SK-N-SH (cell line): ENCODE data around the gene C9orf43. TPM values are rescaled to one million over a fixed set of nuclear protein-coding genes. Genes with fewer than 3 reads are reported as not detected.

Experiments used
- CTCF ChIA-PET: fragments of 300-600, 350-600 bp; formaldehyde crosslinking; extraction: SDS; loops from one replicate; lab custom pipeline; 2021; lab: Yijun Ruan, JAX
- POLR2A ChIA-PET: fragments of 350-600 bp; sonication (Branson Sonifier 250); formaldehyde crosslinking; extraction: SDS; loops from one replicate; lab custom pipeline; 2020; ENCODE audit warnings: antibody characterized with exemption, inconsistent platforms; lab: Yijun Ruan, JAX
- DNase-seq: peaks from one replicate; pipeline ENCODE4 v3.0.0; 2012
- H2AFZ ChIP-seq: fragments of 200-600 bp; sonication (generic); 2 replicates; pipeline ENCODE4 v1.8.1; 2016; ENCODE audit warnings: antibody characterized with exemption, mild to moderate bottlenecking, low read depth
- H3F3A ChIP-seq: fragments of 200-600 bp; sonication (generic); replicated peaks from 2 replicates; pipeline ENCODE3; 2016; ENCODE audit warnings: antibody characterized with exemption, mild to moderate bottlenecking; ENCODE audit not compliant: insufficient read depth
- H3K27ac ChIP-seq, 2 experiments: fragments of 200-500 bp in 1 of 2; fragments of 200-600 bp in 1 of 2; sonication (Bioruptor generic) in 1 of 2; sonication (generic), shearing (Covaris generic) in 1 of 2; 2 replicates each; pipeline versions ENCODE4 v1.5.1 to v1.6.1; 2014 to 2016; ENCODE audit warnings: low read depth in 2 of 2, inconsistent platforms in 1 of 2, low read length in 1 of 2, mild to moderate bottlenecking in 1 of 2, mixed read lengths in 1 of 2
- H3K27me3 ChIP-seq: fragments of 200-600 bp; sonication (generic), shearing (Covaris generic); 2 replicates; pipeline ENCODE4 v1.6.1; 2016; ENCODE audit warnings: mixed run types; ENCODE audit not compliant: insufficient read depth
- H3K36me3 ChIP-seq, 2 experiments: fragments of 200-500 bp in 1 of 2; fragments of 200-600 bp in 1 of 2; sonication (Bioruptor generic) in 1 of 2; sonication (generic) in 1 of 2; replicated peaks in 1 of 2; 2 replicates each; pipeline versions ENCODE3 to v1.5.1; 2014 to 2016; ENCODE audit warnings: low read length in 1 of 2, mild to moderate bottlenecking in 1 of 2; ENCODE audit not compliant: insufficient read depth in 2 of 2, control insufficient read depth in 1 of 2
- H3K4me1 ChIP-seq, 2 experiments: fragments of 200-500 bp in 1 of 2; fragments of 200-600 bp in 1 of 2; sonication (Bioruptor generic) in 1 of 2; sonication (generic), shearing (Covaris generic) in 1 of 2; 2 replicates each; pipeline versions ENCODE4 v1.5.1 to v1.6.1; 2014 to 2016; ENCODE audit warnings: low read depth in 1 of 2, low read length in 1 of 2, mixed run types in 1 of 2; ENCODE audit not compliant: insufficient read depth in 2 of 2, control insufficient read depth in 1 of 2
- H3K4me2 ChIP-seq: fragments of 200-600 bp; sonication (generic), shearing (Covaris generic); 2 replicates; pipeline ENCODE4 v1.6.1; 2017; ENCODE audit warnings: mixed run types
- H3K4me3 ChIP-seq, 2 experiments: fragments of 200-500 bp in 1 of 2; fragments of 200-600 bp in 1 of 2; sonication (Bioruptor generic) in 1 of 2; sonication (generic), shearing (Covaris generic) in 1 of 2; 2 replicates each; pipeline versions ENCODE4 v1.5.1 to v1.8.1; 2014 to 2016; ENCODE audit warnings: low read depth in 2 of 2, inconsistent platforms in 1 of 2, low read length in 1 of 2, mild to moderate bottlenecking in 1 of 2, mixed read lengths in 1 of 2, moderate library complexity in 1 of 2
- H3K79me2 ChIP-seq: fragments of 200-600 bp; sonication (generic); 2 replicates; pipeline ENCODE4 v1.8.1; 2017; ENCODE audit warnings: mild to moderate bottlenecking; ENCODE audit not compliant: insufficient read depth
- H3K9ac ChIP-seq: fragments of 200-600 bp; sonication (generic); 2 replicates; pipeline ENCODE4 v1.6.1; 2017; ENCODE audit warnings: mixed run types
- H3K9me2 ChIP-seq: fragments of 200-600 bp; sonication (generic); 2 replicates; pipeline ENCODE4 v1.6.1; 2017; ENCODE audit warnings: mixed run types
- H3K9me3 ChIP-seq: fragments of 200-600 bp; sonication (generic); 2 replicates; pipeline ENCODE4 v1.6.1; 2017; ENCODE audit warnings: mixed run types, mild to moderate bottlenecking, moderate library complexity
- H4K20me1 ChIP-seq: fragments of 200-600 bp; sonication (generic); 2 replicates; pipeline ENCODE4 v1.6.1; 2017; ENCODE audit warnings: mild to moderate bottlenecking, mixed run types; ENCODE audit not compliant: insufficient read depth
- CTCF ChIP-seq: fragments of 200-600 bp; sonication (generic); IDR thresholded peaks from 2 replicates; pipeline ENCODE4 v1.6.1; 2017; ENCODE audit warnings: antibody characterized with exemption, mild to moderate bottlenecking, moderate library complexity
- ELF1 ChIP-seq: IDR thresholded peaks from 2 replicates; pipeline ENCODE4 v1.4.0; 2012
- JUND ChIP-seq: IDR thresholded peaks from 2 replicates; pipeline ENCODE4 v1.4.0; 2012
- POLR2AphosphoS5 ChIP-seq: IDR thresholded peaks from 2 replicates; pipeline ENCODE4 v1.6.1; 2012; ENCODE audit warnings: low read depth, low read length
- RXRA ChIP-seq: IDR thresholded peaks from 2 replicates; pipeline ENCODE4 v1.4.0; 2012; ENCODE audit warnings: low read depth, mild to moderate bottlenecking, borderline replicate concordance
- SIN3A ChIP-seq: IDR thresholded peaks from 2 replicates; pipeline ENCODE4 v1.6.1; 2012; ENCODE audit warnings: low read depth, mild to moderate bottlenecking, low read length, moderate library complexity, borderline replicate concordance
- SMC3 ChIP-seq: IDR thresholded peaks from 2 replicates; pipeline ENCODE4 v1.6.1; 2012; ENCODE audit warnings: low read depth, low read length, improper control_type of control experiment
- TAF1 ChIP-seq: IDR thresholded peaks from 2 replicates; pipeline ENCODE4 v1.6.1; 2012; ENCODE audit warnings: low read depth, mild to moderate bottlenecking, low read length, moderate library complexity, borderline replicate concordance
- WGBS: methylation state at CpG from one replicate; pipeline ENCODE4 v1.1.6; 2017; ENCODE audit warnings: low lambda C conversion rate; 5-methylcytosine and 5-hydroxymethylcytosine counted together
- polyA plus RNA-seq, 3 experiments: library from polyadenylated mRNA; depleted of rRNA; stranded (reverse); fragments of >200 nt; gene quantifications; 2 replicates each; pipeline ENCODE4 v1.2.3, GENCODE V29; 2012

The C9orf43 gene
- polyA plus RNA-seq, 1 of the 3 experiments (the other 2 are of a cell fraction): 0.58 TPM

DNA sequence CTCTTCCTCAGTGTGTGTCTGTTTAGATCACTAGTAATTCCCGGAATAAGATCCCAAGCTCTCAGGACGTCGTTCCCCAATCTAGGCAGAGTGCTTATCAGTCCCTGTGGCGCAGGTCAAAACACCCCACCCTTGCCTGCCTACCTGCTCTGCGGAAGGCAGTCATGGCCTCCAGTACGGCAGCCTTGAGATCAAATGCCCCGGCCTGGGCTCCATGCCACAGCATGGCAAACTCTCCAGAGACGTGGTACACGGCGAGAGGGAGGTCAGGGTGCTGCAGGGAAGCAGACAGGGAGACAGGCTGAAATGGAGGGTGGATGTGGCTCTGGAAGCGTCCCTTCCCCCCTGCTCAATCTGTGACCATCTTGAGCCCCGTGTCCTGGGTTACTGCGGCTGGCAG, 21.7 kb upstream of the C9orf43 start:
- H3K36me3 ChIP-seq: peaks cover 4 to 18% of the 10 kb centered on the region in 2 experiments
- no peak overlapping the region for H3K9ac ChIP-seq
- no peak overlapping the region for H3K27ac ChIP-seq
- 97% methylated on average over 11 of the region's 13 CpGs for WGBS
- TF ChIP-seq CTCF (no peak), TAF1 (no peak), SIN3A (no peak), RXRA (no peak), JUND (no peak)
- H2AFZ ChIP-seq: no peak overlapping the region
- no peak for DNase-seq
- H3F3A ChIP-seq: no peaks in the 10 kb centered on the region
- ChIA-PET POLR2A (no interaction called here), CTCF (interaction anchor here (1.0 kb wide), 1 partner anchor 266 kb away, joined by 3 read pairs; no protein-coding TSS in a partner anchor)
- no peaks in the 10 kb centered on the region for H4K20me1 ChIP-seq
- no peaks in the 10 kb centered on the region for H3K9me3 ChIP-seq
- no peaks in the 10 kb centered on the region for H3K27me3 ChIP-seq
- no peak overlapping the region for H3K4me3 ChIP-seq
- H3K79me2 ChIP-seq: no peaks in the 10 kb centered on the region
- no peak overlapping the region for H3K4me2 ChIP-seq
- no peaks in the 10 kb centered on the region for H3K9me2 ChIP-seq
- H3K4me1 ChIP-seq: no peaks in the 10 kb centered on the region

- no peak for DNase-seq
- Histone ChIP-seq H4K20me1 (no peaks in the 10 kb centered on the region), H3K4me2 (no peak overlapping the region), H3K4me1 (no peaks in the 10 kb centered on the region), H3K9me3 (no peaks in the 10 kb centered on the region), H3K27me3 (no peaks in the 10 kb centered on the region), H3K9ac (no peak overlapping the region), H3F3A (no peaks in the 10 kb centered on the region)
- WGBS: 98% methylated on average over 10 of the region's 11 CpGs
- TF ChIP-seq SMC3: no peak
- TF ChIP-seq CTCF: no peak
- TF ChIP-seq POLR2AphosphoS5: no peak
- TF ChIP-seq ELF1: no peak
- TF ChIP-seq, all 33 proteins: peak for 0
- ChIA-PET POLR2A (no interaction called here), CTCF (no interaction called here)
- Histone ChIP-seq H3K9me2 (no peaks in the 10 kb centered on the region), H3K36me3 (peaks cover 4 to 18% of the 10 kb centered on the region in 2 experiments), H3K4me3 (no peak overlapping the region), H2AFZ (no peak overlapping the region), H3K79me2 (no peaks in the 10 kb centered on the region), H3K27ac (no peak overlapping the region)
Measured at GRCh38 chr9:113389451-113389850, 21.1 kb upstream of the C9orf43 start.
